Activated gamma-delta T cell treated with anti-CD3 and anti-CD28 coated beads, Interleukin-2, amount 50 U/mL, for 16 hours (primary cell): ENCODE data around the gene DUOX2.
"Not testable (repeated sequence)": the region's sequence is repeated elsewhere in the genome, so short reads cannot be mapped to it uniquely, and the experiment has no call there.

Experiments
- DNase-seq: peaks from one replicate; pipeline ENCODE4 v3.0.0-alpha.2; 2020; ENCODE audit warnings: low read depth

Gene DUOX2

DNA sequence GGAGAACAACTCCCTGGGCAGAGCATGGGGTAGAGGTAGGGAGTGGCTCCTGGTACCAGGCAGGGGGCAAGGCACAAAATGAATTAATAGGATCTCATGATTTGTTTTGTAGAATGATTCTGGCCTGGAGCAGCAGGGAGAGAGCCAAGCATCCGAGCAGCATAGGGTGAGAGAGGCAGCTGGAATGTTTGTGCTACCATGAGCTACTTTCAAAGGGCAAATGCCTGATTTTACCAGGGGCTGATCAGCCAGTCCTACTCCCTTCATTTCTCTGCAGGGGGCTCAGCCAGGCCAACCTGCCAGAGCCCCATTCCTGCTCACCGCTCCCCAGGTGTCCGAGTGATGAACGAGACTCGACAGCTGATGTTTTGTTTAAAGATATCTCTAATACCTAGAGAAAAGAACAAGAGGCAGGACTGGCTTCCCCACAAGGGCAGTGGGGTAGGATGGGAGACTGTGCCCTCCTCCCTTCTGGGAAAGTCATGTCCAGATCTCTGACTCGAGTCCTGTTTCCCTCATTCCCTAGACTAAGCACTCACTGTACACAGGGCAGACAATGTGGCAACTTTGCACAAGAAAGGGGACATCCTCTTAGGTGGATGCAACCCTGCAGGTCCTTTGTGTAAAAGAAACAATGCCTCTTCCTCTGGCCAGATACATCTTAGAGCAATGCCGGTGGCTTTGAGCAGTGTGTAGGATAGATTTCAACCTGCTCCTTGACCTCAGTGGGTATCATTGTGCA lies 12.9 kb downstream of the DUOX2 start:
- no peak for DNase-seq

DNA sequence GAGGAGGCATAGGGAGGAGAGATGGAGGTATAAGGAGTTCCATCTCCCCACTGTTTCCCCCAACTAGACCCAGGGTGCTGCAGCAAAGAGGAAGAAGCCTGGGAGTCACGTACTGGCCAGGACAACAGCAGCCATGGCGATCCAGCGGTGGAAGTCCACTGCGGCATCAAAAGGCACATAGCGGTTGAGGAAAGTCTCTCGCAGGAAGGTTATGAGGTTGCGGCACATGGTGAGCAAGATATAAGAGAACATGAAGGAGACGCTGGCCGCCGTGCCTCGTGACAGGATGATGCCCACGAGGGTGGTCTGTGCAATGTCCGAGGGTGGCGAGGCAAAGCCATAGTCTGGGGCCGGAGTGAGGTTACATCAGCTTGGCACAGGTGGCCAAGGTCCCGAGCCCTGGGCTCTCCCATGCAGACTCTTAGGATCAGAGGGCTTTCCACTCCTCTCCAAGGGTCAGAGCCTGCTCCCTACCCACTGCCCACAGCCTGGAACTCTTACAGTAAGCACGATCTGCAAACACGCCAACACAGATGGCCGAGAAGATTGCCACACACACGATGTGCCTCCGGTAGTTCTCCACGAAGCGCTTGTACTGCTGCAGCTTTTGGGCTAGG lies 14.3 kb downstream of the DUOX2 start:
- DNase-seq, result no peak

DNA sequence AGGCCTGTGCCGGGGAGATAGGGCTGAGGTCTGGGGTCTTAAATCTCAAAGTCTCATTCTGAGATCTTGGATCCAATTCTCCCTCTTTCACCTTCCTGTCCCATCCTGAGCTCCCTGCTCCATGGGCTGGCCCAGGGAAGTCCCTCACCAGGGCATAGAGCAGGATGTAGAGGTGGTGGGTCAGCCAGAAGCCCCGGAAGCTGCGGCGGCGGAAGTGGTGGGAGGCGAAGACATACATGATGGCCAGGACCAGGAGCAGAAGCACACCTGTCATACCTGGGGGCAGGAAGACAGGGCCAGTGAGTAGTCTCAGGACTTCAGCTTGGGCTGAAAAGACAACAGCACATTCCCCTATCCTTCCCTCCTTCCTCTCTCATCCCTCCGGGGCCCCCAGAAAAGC lies 16.5 kb downstream of the DUOX2 start:
- no peak for DNase-seq

GRCh38 chr15:45095661-45096060 lies 18.3 kb downstream of the DUOX2 start:
- DNase-seq, result no peak

DNA sequence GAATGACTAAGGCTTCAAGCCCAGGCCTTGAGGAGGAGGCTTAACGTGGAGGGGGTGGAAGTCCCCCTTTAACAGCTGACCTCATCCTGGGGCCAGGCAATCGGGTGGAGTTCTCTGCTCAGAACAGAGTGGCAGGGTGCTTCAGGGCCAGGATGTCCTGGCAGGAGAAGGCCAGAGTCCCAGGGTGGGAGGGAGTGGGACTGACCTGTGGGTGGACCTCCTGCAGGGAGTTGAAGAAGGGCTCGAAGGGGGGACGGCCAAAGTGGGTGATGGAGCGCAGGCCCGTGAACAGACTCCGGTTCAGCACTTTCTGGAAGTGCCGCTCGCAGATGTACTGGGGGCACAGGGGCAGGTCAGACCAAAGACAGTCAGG lies 19.6 kb downstream of the DUOX2 start:
- DNase-seq, result no peak

GRCh38 chr15:45093622-45094357 lies 20.2 kb downstream of the DUOX2 start:
- no peak for DNase-seq

GRCh38 chr15:45093013-45093412 lies 21.0 kb downstream of the DUOX2 start:
- DNase-seq, result no peak

DNA sequence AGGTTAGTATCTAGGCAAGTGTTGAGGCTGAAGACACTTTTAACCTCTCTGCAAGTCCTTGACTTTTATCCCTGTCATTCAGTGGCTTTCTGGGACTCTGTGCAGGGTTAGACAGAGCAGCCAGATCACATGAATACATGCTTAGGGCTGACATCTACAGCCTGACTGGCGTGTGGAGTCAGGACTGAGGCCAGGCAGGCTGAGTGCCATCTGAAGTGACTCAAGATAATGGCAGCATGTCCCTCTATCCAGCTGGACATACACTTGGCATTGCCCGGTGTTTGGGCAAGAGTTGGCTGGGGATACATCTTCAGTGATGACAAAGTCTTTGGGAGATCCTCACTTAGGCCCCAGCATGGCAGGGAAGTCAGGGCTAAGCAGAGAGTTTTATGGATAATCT lies 22.4 kb downstream of the DUOX2 start:
- no peak for DNase-seq

GRCh38 chr15:45091161-45091560 lies 22.8 kb downstream of the DUOX2 start:
- DNase-seq, result no peak

DNA sequence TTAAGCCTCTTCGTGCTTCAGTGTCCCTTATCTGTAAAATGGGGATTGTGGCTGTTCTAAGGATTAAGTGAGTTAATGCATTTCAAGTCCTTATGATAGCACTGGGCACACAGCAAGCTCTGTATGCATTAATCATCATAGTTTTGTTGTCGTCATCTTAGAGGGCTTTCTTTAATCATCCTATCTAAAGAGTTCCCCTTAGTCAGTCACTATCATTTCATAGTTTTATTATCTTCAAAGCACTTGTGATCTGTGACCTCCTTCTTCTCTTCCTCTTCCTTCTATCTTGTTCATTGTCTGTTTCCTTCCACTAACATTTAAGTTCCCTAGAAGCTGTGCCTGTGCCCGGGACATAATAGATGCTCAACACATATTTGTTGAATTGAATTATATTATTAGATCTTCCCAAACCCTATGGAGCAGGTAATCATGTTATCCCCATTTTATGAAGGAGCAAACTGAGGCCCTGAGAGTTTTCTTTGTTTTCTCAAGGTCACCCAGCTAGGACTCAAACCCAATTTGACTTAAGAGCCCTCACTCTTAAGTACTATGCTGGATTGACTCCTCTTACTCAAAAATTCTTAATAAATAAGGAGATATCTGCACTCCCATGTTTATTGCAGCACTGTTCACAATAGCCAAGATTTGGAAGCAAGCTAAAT lies 24.1 kb downstream of the DUOX2 start:
- DNase-seq, result no peak

DNA sequence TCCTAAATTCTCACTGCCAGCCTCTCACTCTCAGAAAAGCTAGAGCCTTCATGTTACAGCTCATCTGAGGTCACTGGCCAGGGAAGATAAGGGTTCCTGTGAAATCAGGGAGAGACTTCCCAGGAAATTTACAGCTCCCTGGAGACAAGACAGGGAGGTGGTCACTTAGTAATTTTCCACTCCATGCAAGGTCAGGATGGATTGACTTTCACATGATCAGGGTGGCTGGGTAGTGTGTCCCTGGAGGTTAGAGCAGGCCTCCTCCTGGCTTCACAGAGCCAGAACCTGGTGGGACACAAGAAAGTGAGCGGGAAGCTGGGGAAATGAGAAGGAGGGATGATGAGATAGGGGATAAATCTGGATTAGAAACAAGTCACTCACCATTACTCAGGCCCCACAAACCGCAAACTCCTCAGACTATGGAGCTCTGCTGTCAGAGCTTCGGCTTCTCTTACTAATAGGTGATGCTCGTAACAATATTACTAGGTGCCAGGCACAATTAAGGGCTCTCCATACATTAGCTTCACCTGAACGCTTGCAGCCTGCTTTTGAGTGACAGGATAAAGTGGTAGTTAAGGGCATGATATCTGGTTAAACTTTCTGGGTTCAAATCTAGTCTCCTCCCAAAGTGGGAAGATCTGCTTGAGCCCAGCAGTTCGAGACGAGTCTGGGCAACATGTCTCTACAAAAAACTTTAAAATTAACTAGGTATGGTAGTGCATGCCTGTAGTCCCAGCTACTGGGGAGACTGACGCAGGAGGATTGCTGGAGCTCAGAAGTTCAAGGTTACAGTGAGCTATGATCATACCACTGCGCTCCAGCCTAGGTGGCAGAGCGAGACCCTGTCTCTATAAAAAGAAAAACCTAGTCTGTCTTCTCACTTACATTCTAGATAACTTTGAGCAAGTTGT lies 24.9 kb downstream of the DUOX2 start:
- no peak for DNase-seq

GRCh38 chr15:45087513-45087912 lies 26.5 kb downstream of the DUOX2 start:
- no peak for DNase-seq

DNA sequence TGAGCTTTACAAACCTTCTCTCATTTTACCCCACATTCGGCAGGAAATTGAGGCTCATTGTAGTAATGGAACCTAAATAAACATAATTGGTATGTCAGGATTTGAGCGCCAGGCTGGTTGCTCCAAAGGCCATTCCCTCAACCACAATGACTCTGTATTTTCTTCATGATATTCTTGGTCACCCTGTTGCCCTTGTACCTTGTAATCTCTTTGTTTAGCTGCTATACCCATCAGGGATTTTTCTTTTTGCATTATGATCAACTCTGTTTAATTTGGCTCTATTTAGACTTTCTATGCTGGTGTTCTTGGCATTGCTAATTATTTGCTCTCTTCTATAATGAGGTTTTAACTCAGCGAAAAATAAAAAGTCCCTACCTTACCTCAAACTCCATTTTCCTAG lies 29.8 kb downstream of the DUOX2 start:
- no peak for DNase-seq

DNA sequence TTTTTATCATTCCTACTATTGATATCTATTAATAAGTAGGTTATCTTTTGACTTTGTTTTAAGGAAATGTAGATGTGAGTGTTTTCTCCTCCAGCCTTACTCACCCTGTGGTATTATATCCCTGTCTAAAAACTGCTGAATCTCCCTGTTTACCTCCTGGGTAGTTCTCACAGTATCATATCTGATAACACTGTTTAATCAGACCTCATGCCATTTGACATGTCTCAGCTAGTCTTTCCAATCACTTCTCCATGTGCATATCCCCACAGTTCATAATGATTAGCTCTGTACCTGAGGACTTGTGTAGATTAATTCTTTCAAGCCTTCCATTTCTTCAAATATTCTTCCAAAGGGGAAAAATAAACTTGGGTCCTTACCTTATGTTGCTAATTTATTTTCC lies 30.7 kb downstream of the DUOX2 start:
- no peak for DNase-seq

- DNase-seq, result not testable (repeated sequence)
Observed at GRCh38 chr15:45082412-45082811, 31.6 kb downstream of the DUOX2 start.

DNA sequence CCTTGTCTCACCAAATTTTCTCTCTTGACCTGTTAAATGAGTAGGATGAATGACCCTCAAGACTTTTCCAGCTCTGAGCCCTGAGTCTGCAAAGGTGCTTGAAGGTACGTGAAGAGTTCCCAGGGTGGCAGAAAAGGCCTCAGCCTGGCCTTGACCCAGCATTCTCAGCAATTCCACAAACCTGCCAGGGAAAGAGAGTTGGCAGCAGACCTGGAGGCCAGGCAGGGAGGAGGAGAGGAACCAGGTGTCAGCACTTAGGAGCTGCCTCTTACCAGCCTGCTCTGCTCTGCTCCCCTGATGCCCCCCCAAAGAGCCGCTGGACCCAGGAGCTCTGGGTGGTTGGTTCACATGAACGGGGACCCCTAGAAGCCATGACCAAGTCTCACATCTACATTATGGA lies 33.4 kb downstream of the DUOX2 start:
- not testable (repeated sequence) for DNase-seq

- DNase-seq, result not testable (repeated sequence)
Observed at GRCh38 chr15:45079628-45080246, 34.2 kb downstream of the DUOX2 start.

DNA sequence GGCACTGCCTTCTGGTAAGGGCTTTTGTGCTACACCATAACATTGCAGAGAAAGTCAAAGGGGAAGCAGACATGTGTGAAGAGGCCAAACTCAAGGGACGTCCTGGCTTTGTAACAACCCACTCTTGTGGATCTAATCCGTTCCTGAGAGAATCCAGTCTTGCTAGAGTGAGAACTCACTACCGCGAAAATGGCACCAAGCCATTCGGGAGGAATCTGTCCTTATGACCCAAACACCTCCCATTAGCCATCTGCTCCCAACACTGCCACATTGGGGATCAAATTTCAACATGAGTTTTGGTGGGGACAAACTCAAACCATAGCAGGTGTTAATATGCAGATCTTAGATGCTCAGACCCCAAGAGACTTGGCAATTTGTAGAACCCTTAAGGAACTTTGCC lies 34.8 kb downstream of the DUOX2 start:
- not testable (repeated sequence) for DNase-seq

GRCh38 chr15:45077391-45077790 lies 36.6 kb downstream of the DUOX2 start:
- DNase-seq, result not testable (repeated sequence)

GRCh38 chr15:45075440-45076320 lies 38.3 kb downstream of the DUOX2 start:
- not testable (repeated sequence) for DNase-seq
